Pancreas (tissue), 10 donors: Measurements from ENCODE around the gene CAMK2G. TPM values are rescaled to one million over a fixed set of nuclear protein-coding genes. Genes with fewer than 3 reads are reported as not detected.
A peak's percentile ranks its signal among the peaks of the same experiment; 100 is the strongest.

Experiments
- ATAC-seq, 4 donors: fragments of 200-7000 bp; cut with Tn5 transposase; one replicate each; pipeline versions ENCODE4 v1.8.0 to v1.9.1; 2020; ENCODE audit warnings: mild to moderate bottlenecking in 4 of 4, moderate library complexity in 4 of 4
- DNase-seq, 6 donors: peaks; one replicate each; pipeline ENCODE4 v3.0.0-alpha.2; 2020
- FAIRE-seq: peaks from 2 replicates; lab custom pipeline; 2012; peaks lifted over from hg19 to GRCh38; lab: Jason Lieb, UNC
- H3K27ac ChIP-seq, 4 donors: fragments of 200-600 bp; sonication (generic); 1 replicate in 3 of 4; 2 replicates in 1 of 4; pipeline versions ENCODE4 v1.5.0 to v1.8.0; 2020
- H3K27me3 ChIP-seq, 4 donors: fragments of 200-600 bp; one replicate each; pipeline ENCODE4 v1.8.0; 2021
- H3K36me3 ChIP-seq, 3 donors: fragments of 200-600 bp; sonication (generic) in 1 of 3; one replicate each; pipeline versions ENCODE4 v1.5.0 to v1.8.0; 2020 to 2021
- H3K4me1 ChIP-seq, 3 donors: fragments of 200-600 bp; one replicate each; pipeline ENCODE4 v1.8.0; 2021
- H3K4me3 ChIP-seq, 4 donors: fragments of 200-600 bp; sonication (generic) in 2 of 4; one replicate each; pipeline versions ENCODE4 v1.5.0 to v1.8.0; 2020 to 2021
- H3K9me3 ChIP-seq, 4 donors: fragments of 200-600 bp; one replicate each; pipeline ENCODE4 v1.8.0; 2021
- WGBS, 2 donors: extraction: QIAGEN DNeasy Blood & Tissue Kit; methylation state at CpG; one replicate each; pipeline ENCODE4 v1.1.7; 2013; 5-methylcytosine and 5-hydroxymethylcytosine counted together
- intact Hi-C, 3 donors: fragments of 100-400 bp; cut with DNase I; formaldehyde crosslinking; loops; one replicate each; pipeline versions ENCODE4 v1.11.1 to v1.14.2; 2022
- polyA plus RNA-seq, 2 donors: library from polyadenylated mRNA; stranded (reverse); fragments of 200-250 nt; gene quantifications; one replicate each; pipeline ENCODE4 v1.2.3, GENCODE V29; 2013
- total RNA-seq, 6 donors: library from RNA; stranded (reverse); fragmentation: NEBNext Ultra II Directional in 4 of 6; extraction: Animal tissue kit (Norgen Biotek cat#: 25700) in 4 of 6; gene quantifications; one replicate each; pipeline versions ENCODE4 v1.2.1 to v1.2.4, GENCODE V29; 2021 to 2023
- TF ChIP-seq, protein P1 (sequence below), 4 donors: fragments of 200-600 bp; sonication (generic) in 3 of 4; IDR thresholded peaks; one replicate each; pipeline versions ENCODE4 v1.5.0 to v1.8.0; 2021; ENCODE audit warnings: antibody characterized with exemption in 4 of 4
- donor health status: healthy with polysubstance abuse.
- donor health status: DM: no; HTN: no; CAD: no; lungs with moderate emphysema.
- donor health status: DM: no; HTN: no; CAD: no.
- donor health status: control.
- donor health status: control.
- donor health status: Bipolar disorder and iron deficiency.
- donor health status: DM: yes; HTN: yes; CAD: no.
- donor health status: DM: no; HTN: no; CAD: no.
- donor health status: DM: no; HTN: no; CAD: no.
- donor health status: DM: yes; HTN: yes; CAD: no.

Gene CAMK2G
- total and polyA plus RNA-seq, 8 donors = 5.3 to 18.4 (median 8.3) TPM

DNA sequence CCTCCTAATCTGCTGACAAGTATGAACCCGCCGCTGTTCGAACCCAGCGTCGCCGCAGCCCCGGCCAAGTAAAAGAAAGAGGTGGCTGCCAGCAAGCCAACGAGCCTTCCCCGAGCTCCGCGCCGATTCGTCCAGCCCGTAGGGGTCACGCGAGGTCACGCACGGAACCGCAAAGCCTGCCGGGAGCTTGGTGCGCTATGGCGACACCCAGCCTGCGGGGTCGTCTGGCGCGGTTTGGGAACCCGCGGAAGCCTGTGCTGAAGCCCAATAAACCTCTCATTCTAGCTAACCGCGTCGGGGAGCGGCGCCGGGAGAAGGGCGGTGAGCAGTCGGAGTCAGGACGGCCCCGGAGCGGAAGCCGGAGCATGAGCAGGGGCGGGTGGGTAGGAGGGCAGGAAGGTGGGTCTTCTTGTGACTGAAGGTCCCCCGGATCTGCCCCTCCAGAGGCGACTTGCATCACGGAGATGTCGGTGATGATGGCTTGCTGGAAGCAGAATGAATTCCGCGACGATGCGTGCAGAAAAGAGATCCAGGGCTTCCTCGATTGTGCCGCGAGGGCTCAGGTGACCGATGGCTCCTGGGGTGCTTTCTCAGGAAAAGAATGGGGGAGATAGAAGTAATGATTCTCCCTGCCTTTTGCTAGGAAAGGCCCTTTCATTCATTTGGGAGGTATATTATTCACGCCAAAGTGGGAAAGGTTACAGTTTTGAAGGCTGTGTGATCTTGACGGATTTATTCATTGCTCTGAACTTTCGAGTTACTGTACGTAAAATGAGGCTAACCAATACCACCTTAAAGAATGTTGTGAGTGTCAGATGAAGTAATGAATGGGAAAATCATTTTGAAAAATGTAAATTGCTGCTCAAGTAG, 92.2 kb downstream of the CAMK2G start, which contains the start of gene CHCHD1:
CHCHD1 (plus strand) TSS at position 170 of the 870 bp plus-strand sequence; CDS start at position 198, 28 bp downstream.
- TF ChIP-seq, protein P1, sequence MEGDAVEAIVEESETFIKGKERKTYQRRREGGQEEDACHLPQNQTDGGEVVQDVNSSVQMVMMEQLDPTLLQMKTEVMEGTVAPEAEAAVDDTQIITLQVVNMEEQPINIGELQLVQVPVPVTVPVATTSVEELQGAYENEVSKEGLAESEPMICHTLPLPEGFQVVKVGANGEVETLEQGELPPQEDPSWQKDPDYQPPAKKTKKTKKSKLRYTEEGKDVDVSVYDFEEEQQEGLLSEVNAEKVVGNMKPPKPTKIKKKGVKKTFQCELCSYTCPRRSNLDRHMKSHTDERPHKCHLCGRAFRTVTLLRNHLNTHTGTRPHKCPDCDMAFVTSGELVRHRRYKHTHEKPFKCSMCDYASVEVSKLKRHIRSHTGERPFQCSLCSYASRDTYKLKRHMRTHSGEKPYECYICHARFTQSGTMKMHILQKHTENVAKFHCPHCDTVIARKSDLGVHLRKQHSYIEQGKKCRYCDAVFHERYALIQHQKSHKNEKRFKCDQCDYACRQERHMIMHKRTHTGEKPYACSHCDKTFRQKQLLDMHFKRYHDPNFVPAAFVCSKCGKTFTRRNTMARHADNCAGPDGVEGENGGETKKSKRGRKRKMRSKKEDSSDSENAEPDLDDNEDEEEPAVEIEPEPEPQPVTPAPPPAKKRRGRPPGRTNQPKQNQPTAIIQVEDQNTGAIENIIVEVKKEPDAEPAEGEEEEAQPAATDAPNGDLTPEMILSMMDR (IDR thresholded peaks at IDR 0.05) = no peak
- Histone ChIP-seq H3K9me3 (no peaks in the 10 kb centered on the region), H3K27ac (peak within 1 kb of the TSS; percentile 69 to 91 (median 77)), H3K4me1 (peaks cover 13 to 29% (median 22%) of the 10 kb centered on the region in 3 donors), H3K27me3 (no peaks in the 10 kb centered on the region), H3K4me3 (peak within 1 kb of the TSS; percentile 59 to 99 (median 87)), H3K36me3 (no peaks in the 10 kb centered on the region)
- WGBS, 2 donors = 1% methylated on average over 57 of the region's 57 CpGs
- peak; percentile 86 to 97 (median 90) for DNase-seq
- peak; percentile 72 to 86 (median 81) for ATAC-seq
- no peak for FAIRE-seq
- intact Hi-C loops = no loop called here

DNA sequence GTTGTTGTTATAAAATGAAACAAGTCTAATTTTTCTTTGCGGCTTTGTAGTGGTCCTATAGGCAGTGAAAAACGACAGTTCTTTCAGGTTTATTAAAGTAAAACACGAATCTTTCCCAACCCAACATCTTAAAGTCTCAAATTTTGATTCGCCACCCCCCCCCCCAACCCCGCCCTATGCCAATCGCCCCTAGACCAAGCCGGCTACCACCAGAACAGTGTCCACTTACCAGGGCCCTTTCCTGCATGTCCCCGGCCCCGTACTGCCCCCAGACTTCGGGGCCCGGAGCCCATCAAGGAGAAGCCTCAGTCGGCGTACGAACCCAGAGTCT, 92.8 kb downstream of the CAMK2G start:
- DNase-seq = no peak
- intact Hi-C loops = no loop called here
- WGBS, 2 donors = 0 to 1% methylated on average over 14 of the region's 14 CpGs

DNA sequence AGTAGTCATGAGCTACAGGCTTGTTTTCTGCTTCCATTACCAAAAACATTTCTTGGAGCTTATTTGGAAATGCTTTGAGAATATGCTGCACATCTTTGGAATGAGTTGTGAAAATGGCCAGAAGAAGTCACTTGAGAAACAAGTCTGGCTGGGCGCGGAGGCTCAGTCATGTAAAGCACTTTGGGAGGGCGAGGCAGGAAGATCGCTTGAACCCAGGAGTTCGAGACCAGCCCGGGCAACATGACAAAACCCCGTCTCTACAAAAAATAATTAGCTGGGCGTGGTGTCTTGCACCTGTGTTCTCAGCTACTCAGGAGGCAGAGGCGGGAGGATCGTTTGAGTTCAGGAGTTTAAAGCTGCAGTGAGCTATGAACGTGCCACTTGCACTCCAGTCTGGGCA, 93.4 kb downstream of the CAMK2G start:
- peaks cover 0 to 3% (median 0%) of the 10 kb centered on the region in 3 donors for H3K36me3 ChIP-seq
- intact Hi-C loops = no loop called here
- H3K9me3 ChIP-seq = no peaks in the 10 kb centered on the region
- TF ChIP-seq, protein P1 (IDR thresholded peaks at IDR 0.05) = no peak
- FAIRE-seq (no peak), DNase-seq (no peak), ATAC-seq (no peak)
- H3K4me1 ChIP-seq = peaks cover 5 to 22% (median 16%) of the 10 kb centered on the region in 3 donors
- H3K27ac ChIP-seq = no peak overlapping the region
- 12 to 19% methylated on average over 11 of the region's 11 CpGs for WGBS, 2 donors
- H3K4me3 ChIP-seq = peak overlapping the region in 3 of 4 donors; percentile 59 to 99 (median 89)
- H3K27me3 ChIP-seq = no peaks in the 10 kb centered on the region

More for the DNA sequence above, 92.8 kb downstream of the CAMK2G start:
- ATAC-seq (no peak), FAIRE-seq (no peak)
- H3K27ac ChIP-seq = peak overlapping the region; percentile 69 to 91 (median 77)
- H3K36me3 ChIP-seq = no peaks in the 10 kb centered on the region
- peaks cover 7 to 23% (median 16%) of the 10 kb centered on the region in 3 donors for H3K4me1 ChIP-seq
- no peaks in the 10 kb centered on the region for H3K9me3 ChIP-seq
- TF ChIP-seq, protein P1 (IDR thresholded peaks at IDR 0.05) = no peak
- H3K4me3 ChIP-seq = peak overlapping the region; percentile 59 to 99 (median 87)
- no peaks in the 10 kb centered on the region for H3K27me3 ChIP-seq

DNA sequence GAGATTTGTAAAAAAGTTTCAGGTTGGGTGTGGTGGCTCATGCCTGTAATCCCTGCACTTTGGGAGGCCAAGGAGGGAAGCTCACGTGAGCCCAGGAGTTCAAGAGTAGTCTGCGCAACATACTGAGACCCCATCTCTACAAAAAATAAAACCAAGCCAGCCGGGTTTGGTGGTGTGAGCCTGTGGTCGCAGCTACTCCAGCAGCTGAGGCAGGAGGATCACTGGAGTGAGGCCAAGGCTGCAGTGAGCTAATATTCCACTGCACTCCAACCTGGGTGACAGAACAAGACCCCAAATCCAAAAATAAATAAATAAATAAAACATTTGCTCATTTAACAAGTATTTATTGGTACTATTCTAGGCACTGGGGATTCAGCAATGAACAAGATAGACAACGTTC, 94.1 kb downstream of the CAMK2G start:
- Histone ChIP-seq H3K36me3 (peaks cover 0 to 10% (median 0%) of the 10 kb centered on the region in 3 donors), H3K9me3 (no peaks in the 10 kb centered on the region), H3K27me3 (no peaks in the 10 kb centered on the region), H3K4me1 (peaks cover 6 to 27% (median 16%) of the 10 kb centered on the region in 3 donors), H3K27ac (no peak overlapping the region), H3K4me3 (no peak overlapping the region)
- DNase-seq (no peak), ATAC-seq (no peak), FAIRE-seq (no peak)
- 61 to 73% methylated on average over 5 of the region's 5 CpGs for WGBS, 2 donors
- TF ChIP-seq, protein P1 (IDR thresholded peaks at IDR 0.05) = no peak
- intact Hi-C loops = no loop called here
